HG02623 (cell line): ENCODE results near the gene ITPKA.
"Not testable (repeated sequence)": the region's sequence is repeated elsewhere in the genome, so short reads cannot be mapped to it uniquely, and the experiment has no call there.

Experiments
- ATAC-seq: cut with Tn5 transposase; IDR thresholded peaks from one replicate; pipeline ENCODE4 v1.9.1; 2021; ENCODE audit warnings: moderate library complexity; ENCODE audit not compliant: unreplicated experiment

The ITPKA gene

DNA sequence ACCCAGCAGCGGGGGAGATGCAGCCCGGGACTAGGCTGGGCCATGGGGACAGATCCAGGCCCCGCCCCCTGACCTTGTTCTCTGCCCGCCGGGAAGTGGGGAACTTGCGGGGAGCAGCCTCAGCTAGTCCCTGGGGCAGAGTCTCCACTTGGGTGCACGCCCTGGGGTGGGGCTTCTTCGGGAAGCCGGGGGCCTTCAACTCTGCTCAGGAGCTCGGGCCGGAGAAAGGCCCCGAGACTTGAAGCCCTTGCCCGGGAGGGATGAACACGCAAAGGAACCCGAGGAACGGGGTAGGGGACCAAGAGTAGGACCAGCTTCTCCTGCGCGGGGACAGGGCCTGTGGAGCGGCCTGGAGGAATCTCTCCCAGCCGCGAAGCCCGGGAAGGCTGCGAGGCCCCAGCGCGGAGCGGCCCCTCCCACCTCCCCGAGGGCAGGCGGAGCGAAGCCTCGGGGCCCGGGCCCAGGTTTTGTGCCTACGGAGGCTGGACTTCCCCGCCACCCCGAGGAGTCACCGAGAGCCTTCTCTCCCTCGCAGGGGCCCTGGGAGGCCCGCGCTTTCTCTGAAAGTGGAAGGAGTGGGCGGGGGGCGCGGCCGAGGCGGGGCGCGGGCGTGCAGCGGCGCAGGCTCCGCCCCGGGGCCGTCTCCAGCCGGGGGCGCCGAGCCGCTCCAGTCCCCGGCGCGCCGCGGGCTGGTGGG is at the start of gene ITPKA:
Gene ITPKA, plus strand, starts transcription at position 670 of the 697 bp plus-strand sequence. CDS start 54 bp downstream, outside the sequence.
- ATAC-seq, result peak; percentile 63

DNA sequence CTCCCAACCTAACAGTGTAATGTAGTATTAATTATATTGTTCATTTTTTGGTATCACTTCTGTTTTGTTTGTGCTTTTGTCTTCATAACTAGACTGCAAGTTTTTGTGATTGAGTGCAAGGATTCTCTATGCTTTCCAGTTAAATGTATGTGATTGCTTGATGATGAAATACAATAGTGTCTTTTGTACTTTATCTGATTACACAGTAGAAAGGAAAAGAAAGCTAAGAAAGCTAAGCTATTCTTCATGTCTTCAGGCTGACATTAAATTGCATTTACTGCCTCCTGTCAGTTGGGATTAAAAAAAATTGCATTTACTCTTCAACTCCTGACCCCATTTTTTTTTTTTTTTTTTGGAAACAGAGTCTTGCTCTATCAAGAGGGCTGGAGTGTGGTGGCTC is 48.3 kb upstream of the ITPKA start:
- ATAC-seq, result no peak

DNA sequence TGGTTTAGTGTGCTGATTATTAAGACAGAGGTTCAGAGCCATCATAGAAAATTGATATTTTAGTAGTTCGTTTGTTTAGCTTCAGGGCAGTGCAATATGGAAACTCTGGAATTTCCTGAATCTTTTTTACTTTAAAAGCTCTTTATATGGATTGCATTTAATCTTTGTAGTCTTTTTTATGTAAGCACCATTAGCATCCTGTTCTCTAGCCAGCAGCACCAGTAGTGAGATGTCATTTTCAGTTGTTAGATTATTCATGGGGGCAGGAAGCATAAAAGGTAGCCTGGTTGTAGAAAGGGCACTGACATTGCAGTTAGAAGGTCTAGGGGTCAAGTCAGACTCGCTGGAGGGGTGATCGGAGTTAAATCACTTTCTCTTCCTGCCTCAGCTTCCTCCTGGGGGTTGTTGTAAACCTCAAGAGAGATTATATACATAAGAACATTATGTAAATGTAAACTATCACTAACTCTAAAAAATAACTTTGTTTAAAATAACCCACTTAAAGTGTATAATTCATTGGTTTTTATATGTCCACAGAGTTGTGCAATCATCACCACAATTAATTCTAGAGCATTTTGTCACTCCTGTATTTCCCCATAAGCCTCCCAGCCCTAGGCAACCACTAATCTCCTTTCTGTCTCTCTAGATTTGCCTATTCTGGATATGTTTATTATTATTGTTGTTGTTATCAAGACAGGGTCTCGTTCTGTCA is 31.4 kb upstream of the ITPKA start:
- ATAC-seq, result no peak

DNA sequence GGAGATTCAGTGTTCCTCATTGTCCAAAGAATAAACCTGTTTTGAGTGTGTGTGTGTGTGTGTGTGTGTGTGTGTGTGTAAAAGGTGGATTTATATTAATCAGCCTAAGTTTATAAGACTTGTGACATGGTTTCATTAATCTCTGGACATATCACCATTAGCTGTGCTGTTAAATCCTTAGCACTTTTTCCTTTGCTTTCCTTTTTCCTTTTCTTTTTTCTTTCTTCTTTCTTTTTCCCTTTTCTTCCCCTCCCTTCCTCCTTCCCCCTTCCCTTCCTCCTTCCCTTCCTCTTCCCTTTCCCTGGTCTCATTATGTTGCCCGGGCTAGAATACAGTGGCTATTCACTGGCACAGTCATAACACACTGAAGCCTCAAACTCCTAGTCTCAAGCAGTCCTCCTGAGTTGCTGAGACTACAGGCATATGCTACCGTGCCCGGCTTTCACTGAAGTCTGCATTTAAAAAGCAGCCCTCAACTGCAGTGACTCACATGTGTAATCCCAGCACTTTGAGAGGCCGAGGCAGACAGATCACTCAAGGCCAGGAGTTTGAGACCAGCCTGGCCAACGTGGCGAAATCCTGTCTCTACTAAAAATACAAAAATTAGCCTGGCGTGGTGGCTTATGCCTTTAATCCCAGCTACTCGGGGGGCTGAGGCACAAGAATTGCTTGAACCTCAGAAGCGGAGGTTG is 28.6 kb upstream of the ITPKA start:
- no peak for ATAC-seq

DNA sequence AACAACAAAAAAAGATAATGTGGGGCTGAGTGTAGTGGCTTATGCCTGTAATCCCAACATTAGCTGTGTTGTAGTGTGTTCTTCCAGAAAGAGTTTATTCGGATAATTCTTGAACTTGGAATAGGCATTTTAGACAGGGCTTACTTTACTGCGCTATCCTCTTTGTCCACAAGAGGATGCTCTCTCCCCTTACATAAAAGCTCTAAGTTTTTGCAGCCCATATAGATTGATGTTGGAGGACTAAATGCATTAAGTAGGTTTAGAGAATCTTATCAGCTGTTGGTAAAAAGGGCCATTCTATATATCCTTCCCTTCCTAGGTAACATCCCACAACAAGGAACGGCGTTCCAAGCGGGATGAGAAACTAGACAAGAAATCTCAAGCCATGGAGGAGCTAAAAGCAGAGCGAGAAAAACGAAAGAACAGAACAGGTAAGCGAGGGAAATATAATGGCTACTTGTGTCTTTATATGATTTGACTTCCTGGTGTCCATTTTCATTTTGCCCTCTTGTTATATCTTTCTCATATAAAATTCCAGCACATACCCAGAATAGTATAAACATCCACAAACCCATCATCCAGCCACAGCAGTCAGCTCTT is 27.8 kb upstream of the ITPKA start:
- no peak for ATAC-seq

DNA sequence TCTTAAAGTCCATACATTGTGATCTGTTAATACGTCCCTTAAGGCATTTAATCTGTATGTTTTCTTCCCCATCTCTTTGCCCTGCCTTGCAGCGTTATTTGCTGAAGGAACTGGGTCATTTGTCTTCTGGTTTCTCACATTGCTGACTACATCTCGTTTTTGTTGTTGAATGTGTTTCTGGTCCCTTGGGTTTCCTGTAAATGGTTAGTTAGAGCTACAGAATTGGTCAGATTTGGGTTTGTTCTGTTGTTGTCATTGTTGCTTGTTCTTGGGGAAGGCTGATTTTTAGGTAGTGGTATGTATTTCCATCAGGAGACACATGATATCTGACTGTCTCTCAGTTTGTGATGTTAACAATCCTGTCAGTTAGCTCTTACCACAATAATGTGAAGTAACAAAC is 27.0 kb upstream of the ITPKA start:
- no peak for ATAC-seq

DNA sequence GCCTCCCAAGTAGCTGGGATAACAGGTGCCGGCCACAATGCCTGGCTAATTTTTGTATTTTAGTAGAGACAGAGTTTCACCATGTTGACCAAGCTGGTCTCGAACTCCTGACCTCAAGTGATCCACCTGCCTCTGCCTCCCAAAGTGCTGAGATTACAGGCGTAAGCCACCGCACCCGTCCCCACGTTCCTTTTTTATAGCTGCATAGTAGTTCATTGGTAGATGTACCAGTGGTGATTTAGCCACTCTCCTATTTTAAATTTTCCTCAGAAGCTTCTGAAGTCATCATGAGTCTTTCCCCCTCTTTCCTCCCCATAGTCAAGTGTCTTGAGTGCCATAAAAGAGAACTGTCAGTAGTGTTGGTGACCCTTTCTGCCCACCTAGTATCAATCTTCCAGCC is 24.0 kb upstream of the ITPKA start:
- ATAC-seq, result not testable (repeated sequence)

DNA sequence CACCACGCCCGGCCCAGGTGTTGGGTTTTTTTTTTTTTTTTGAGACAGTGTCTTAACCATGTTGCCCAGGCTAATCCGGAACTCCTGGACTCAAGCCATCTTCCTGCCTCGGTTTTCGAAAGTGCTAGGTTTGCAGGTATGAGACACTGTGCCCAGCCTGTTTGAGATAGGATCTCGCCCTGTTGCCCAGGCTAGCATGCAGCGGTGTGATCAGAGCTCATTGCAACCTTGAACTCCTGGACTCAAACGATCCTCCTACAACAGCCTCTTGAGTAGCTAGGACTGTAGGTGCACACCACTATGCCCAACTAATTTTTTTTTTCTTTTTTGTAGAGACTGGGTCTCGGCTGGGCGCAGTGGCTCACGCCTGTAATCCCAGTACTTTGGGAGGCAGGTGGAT is 20.3 kb upstream of the ITPKA start:
- no peak for ATAC-seq

DNA sequence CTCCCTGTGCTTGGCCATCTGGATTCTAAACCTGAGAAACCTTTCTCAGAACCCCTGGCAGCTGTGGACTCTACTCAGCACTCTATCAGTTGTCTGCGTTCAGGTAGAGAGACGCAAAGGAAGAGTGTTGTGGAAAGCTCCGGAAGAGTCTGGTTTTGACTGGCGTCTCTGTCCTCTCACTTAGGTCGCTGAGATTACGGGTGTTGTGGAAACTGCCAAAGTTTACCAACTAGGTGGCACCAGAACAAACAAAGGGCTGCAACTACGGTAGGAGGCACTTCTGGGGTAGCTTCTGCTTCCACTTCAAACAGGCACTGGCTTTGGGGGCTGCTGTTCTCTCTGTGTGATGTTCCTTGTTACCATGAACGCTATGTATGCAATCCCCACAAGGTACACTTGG is 19.2 kb upstream of the ITPKA start:
- no peak for ATAC-seq

DNA sequence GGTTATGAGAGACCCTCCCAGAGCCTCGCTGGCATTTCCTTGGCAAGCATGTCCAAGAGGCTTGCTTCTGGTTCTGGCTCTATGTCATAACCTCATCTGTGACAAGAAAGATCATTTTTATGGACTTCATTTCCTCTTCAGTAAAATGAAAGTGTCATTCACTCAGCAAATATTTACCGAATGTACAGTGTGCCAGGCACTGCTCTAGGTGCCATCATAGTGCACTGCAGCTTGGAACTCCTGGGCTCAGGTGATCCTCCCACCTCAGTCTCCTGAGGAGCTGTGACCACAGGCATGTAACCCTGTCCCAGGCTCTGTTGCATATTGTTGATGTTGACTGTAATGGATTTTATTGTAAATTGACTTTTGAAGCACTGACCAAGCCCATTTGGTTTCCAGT is 18.7 kb upstream of the ITPKA start:
- ATAC-seq, result no peak

DNA sequence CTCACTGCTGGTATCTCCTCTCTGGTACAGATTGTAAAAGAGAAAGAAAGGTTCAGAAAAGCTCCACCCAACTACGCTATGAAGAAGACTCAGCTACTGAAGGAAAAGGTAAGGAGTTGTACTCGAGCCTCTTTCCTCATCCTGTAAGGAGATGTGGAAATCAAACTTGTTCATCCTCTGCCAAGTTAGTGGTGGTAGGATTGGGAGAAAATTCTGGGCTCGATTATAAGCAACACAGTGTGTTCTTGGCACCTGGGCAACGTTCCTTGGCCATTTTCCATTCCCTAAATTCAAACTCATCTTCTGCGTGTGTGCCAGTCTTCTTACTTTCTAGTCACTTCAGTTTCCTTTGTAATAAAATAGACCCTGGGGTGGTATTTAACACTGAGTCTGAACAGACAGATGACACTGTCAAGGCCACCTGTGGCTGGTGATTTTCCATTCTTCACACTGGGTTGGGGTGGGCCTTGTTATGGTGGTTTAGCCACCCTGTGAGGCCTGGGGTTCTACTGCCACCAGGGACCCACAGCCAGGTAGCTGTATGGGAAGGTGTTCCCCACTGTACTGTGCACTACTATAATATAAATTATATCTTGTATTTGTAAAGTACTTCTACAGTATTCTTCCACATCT is 17.1 kb upstream of the ITPKA start:
- ATAC-seq, result no peak

DNA sequence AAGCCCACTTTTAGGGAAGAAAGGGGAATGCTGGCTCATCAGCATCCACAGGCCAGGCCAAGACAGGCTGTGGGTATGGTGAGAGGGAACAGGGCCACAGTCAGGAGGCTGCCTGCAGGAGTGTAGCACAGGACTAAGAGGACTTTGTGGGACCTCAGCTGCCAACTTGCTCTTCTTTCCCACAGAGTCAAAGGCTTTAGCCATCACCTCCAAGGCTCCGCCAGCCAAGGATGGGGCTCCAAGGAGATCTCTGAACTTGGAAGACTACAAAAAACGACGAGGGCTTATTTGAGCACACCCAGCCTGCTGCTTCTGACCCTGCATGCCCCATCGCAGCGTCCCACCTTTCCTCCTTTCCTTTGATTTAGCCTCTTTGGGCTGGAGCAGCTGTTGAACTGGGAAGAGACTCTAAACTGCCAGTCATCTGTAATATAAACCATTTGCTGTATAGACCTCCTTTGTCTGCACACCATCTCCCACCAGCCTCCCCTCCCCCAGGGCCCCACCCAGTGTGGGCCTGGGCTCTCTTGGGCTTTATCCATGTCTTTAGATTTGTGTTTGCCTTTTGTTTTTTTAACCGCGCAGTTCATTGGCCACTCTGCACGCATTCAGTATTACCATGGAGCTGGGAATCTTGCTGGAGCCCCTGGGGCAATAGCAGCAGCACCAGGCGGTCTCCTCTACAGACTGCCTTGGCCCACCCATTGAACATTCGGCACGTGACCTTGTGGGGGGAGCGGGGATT is 13.1 kb upstream of the ITPKA start:
- no peak for ATAC-seq

DNA sequence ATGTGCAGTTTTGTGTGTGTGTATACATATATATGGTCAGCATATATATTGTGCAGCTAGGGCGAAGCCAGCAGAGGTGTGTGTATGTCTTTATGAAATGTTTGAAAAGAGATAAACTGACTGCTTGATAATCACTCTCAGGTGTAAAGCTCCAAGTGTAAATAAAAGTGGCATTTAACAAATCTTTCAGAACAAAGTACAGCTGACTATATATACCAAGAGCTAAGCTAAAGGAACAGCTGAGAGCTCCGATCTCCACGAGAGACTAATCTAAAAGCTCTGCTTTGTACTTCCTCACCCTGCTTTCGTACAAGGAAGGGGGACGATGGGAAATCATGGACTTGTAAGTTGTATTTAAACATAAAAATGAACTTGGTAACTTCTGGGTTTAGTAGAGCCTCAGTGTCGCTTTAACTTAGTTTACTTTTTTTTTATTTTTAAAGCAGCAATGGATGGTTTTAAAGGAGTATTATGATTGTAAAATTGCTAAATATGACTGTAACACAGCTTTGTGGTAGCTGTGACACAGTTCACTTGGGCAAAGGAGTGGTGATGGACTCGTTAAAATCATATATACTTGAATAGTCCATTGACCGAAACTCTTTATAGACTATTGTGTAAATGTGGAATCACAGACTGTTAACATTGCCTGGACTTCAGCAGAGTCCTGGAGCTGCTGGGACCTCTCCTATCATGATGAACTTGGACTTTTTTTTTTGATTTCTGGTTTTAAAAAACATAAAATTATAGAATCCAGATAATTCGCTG is 11.4 kb upstream of the ITPKA start:
- no peak for ATAC-seq

DNA sequence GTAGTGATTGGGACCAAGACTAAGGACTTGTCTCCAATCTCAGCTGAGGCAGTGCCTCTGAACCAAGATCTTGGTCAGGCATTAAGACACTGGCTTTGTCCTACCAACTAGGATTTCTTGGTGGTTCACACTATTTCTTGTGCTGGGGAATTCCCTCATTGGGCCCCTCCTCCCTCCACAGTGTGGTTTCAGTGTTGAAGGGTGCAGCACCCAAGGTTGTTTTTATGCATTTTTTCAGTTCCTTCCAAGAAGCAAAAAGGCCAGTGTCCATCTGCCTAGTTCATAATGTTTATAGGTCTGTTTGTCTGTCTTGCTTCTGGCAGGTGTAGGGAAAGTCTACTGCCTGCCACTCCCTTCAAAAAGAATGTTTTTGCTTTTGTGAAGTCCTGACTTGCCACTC is 10.6 kb upstream of the ITPKA start:
- no peak for ATAC-seq

DNA sequence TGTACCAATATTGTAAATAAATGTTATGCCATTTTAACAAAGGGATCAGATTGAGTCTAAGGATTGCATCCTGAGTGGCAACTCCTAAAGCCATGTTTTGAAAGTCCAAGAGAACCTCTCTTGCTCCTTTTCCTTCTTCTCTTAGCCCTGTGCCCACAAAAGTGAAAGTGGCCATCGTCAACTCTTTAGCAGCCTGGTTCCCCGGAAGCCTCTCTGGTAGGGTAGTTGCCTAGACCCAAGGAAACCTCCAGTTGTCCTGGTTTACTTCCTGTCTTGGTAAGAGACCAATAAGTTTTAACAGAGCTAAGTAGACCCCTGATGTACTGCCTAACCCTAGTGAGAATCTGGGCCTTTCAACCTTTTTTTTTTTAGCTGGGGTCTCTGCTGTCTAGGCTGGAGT is 10.2 kb upstream of the ITPKA start:
- ATAC-seq, result no peak

DNA sequence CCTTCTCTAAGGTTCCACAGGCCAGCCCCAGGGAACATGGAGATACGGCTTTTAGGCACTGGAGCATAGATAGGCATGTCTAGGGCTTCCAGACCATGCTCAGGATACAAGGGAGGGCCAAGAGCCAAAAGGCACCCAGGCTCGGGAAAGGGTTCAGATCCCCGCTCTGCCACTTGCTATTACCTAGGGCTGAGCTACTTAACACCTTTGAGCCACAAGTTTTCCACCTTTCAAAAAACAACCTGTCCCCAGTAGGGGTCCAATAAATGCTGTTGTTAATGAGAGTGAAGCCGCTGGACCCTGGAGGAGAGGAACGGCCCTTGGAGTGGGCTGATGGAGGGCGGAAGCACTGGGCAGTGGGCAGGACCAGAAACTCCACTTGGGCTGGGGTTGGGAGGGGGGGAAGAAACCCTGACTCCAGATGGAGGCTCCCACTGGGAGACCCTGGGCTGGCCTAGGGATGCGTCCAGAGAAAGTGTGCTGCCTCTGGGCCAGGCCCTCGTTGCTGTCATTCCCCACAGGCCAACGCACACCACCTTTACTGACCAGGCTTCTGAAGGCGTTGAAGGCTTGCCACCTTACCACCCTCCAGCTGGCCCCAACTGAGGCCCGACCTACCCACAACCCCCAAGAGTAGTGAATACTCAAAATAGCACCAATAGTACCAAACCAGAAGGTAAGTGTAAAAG is 8.6 kb upstream of the ITPKA start:
- ATAC-seq, result no peak

DNA sequence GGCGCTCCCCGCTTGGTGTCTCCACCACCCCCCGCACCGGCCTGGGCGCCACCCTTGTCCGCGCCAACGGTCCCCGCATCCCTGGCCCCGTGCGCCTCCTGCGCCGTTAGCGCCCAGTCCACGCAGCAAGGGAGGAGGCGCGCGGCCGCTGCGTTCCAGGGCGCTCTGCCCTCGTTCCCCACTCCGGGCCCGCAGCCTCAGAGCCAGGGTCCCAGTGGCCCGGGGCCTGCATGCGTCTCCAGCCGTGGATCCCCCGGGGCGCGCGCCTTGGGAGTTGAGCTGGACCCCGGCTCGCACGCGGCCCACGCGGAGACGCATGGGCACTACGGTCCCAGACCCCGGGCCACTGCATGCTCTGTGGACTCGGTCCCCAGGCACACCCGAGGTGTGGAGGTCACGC is 7.4 kb upstream of the ITPKA start:
- ATAC-seq, result no peak

DNA sequence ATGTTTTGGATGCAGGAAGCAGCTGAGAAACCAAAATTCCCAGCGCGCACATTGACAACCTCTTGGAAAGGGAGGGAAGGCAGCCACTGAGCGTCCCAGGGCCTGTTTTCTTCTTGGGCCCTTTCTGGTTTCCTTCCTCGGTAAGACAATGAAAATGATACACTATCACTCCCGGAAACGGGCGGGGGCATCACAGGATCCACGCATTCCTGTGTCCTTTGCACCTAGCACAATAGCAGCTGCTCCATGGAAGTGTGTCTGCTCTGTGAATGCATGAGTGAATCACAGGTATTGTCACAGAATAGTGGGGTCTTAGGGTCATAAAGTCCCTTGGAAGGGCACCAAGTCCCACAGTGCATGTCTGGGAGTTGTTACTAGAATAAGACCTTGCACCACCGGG is 6.3 kb upstream of the ITPKA start:
- no peak for ATAC-seq

DNA sequence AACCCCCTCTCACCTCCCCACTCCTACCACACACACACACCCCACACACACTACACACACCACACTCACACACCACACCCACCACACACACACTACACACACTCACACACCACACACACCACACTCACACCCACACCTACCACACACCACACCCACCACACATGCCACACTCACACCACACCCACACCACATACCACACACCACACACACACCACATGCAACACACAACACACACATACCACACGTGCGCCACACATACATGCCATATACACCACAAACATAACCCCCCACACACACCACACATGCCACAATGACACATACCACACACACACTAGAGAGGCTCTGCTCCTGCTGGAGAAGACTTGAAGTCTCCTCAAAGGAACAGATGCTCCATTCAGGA is 5.9 kb upstream of the ITPKA start:
- no peak for ATAC-seq
